HepG2 (cell line): ENCODE data around the gene KTI12. TPM values are rescaled to one million over a fixed set of nuclear protein-coding genes. Genes with fewer than 3 reads are reported as not detected.
"Not testable (repeated sequence)": the region's sequence is repeated elsewhere in the genome, so short reads cannot be mapped to it uniquely, and the experiment has no call there.

ENCODE experiments used
- ATAC-seq: fragments of 200-7000 bp; cut with Tn5 transposase; 3 replicates; pipeline ENCODE4 v1.9.1; 2020; ENCODE audit warnings: mild to moderate bottlenecking, moderate library complexity
- BruUV-seq: library from RNA; stranded (reverse); fragments of 400-500 nt; replicated peaks from 2 replicates; lab custom pipeline; 2021; lab: Mats Ljungman, UMichigan
- CTCF ChIA-PET: fragments of 300-600 bp; formaldehyde crosslinking; extraction: SDS; loops from one replicate; lab custom pipeline; 2021; ENCODE audit warnings: low total read pairs, inconsistent platforms, low intra/inter-chr PET ratio; lab: Yijun Ruan, JAX
- POLR2A ChIA-PET: fragments of 350-600 bp; sonication (Branson Sonifier 250); formaldehyde crosslinking; loops from one replicate; lab custom pipeline; 2020; ENCODE audit warnings: antibody characterized with exemption, inconsistent platforms; lab: Yijun Ruan, JAX
- DNase-seq: peaks from one replicate; pipeline ENCODE4 v3.0.0-alpha.2; 2015; ENCODE audit warnings: low spot score
- FAIRE-seq: peaks from 3 replicates; lab custom pipeline; 2011; peaks lifted over from hg19 to GRCh38; lab: Jason Lieb, UNC
- H2AFZ ChIP-seq: one replicate; pipeline ENCODE4 v1.6.1; 2011; ENCODE audit warnings: low read length, inconsistent platforms
- H3K27ac ChIP-seq: fragments of 300-600 bp; 3 replicates; pipeline ENCODE4 v1.8.0; 2011; ENCODE audit warnings: mixed run types, mild to moderate bottlenecking, mixed read lengths, low read length, inconsistent platforms; ENCODE audit not compliant: insufficient read depth; ENCODE audit errors: extremely low read length
- H3K27me3 ChIP-seq, 2 experiments: fragments of 200-600 bp in 1 of 2; 2 replicates in 1 of 2; 3 replicates in 1 of 2; pipeline versions ENCODE4 v1.6.0 to v1.8.0; 2011; ENCODE audit warnings: low read length in 2 of 2, mild to moderate bottlenecking in 2 of 2, moderate library complexity in 2 of 2, inconsistent platforms in 1 of 2; ENCODE audit not compliant: insufficient read depth in 2 of 2, control insufficient read depth in 1 of 2
- H3K36me3 ChIP-seq, 2 experiments: fragments of 200-600 bp in 1 of 2; replicated peaks in 1 of 2; 2 replicates in 1 of 2; 3 replicates in 1 of 2; pipeline versions ENCODE4 v1.5.1 to v1.8.0; 2011; ENCODE audit warnings: low read length in 2 of 2, inconsistent platforms in 1 of 2; ENCODE audit not compliant: insufficient read depth in 2 of 2, control insufficient read depth in 1 of 2
- H3K4me1 ChIP-seq: 2 replicates; pipeline ENCODE4 v1.5.1; 2012; ENCODE audit warnings: low read length, inconsistent platforms; ENCODE audit not compliant: insufficient read depth
- H3K4me2 ChIP-seq: 2 replicates; pipeline ENCODE4 v1.6.0; 2011; ENCODE audit warnings: low read depth, low read length, inconsistent platforms
- H3K4me3 ChIP-seq, 3 experiments: fragments of 200-600 bp in 1 of 3; sonication (generic), shearing (Covaris generic) in 1 of 3; replicated peaks in 1 of 3; 2 replicates each; pipeline ENCODE4 v1.5.1; 2011 to 2016; ENCODE audit warnings: low read length in 3 of 3, inconsistent platforms in 2 of 3, low read depth in 2 of 3, mild to moderate bottlenecking in 2 of 3, control low read depth in 1 of 3, mixed read lengths in 1 of 3; ENCODE audit not compliant: insufficient read depth in 1 of 3
- H3K79me2 ChIP-seq: one replicate; pipeline ENCODE4 v1.6.1; 2011; ENCODE audit warnings: low read length, inconsistent platforms; ENCODE audit not compliant: insufficient read depth
- H3K9ac ChIP-seq: 2 replicates; pipeline ENCODE4 v1.6.0; 2011; ENCODE audit warnings: mild to moderate bottlenecking, low read depth, low read length, inconsistent platforms; ENCODE audit not compliant: insufficient read depth
- H3K9me3 ChIP-seq: 2 replicates; pipeline ENCODE4 v1.5.1; 2012; ENCODE audit warnings: mild to moderate bottlenecking, low read length
- H4K20me1 ChIP-seq: 2 replicates; pipeline ENCODE4 v1.6.0; 2011; ENCODE audit warnings: inconsistent platforms, mild to moderate bottlenecking, low read length, moderate library complexity; ENCODE audit not compliant: insufficient read depth
- MED8 ChIP-seq: sonication (generic); formaldehyde crosslinking; IDR thresholded peaks from 2 replicates; pipeline ENCODE4 v1.8.1; 2023; ENCODE audit warnings: mild to moderate bottlenecking, missing genetic modification reagents; ENCODE audit not compliant: insufficient replicate concordance
- TRIM24 ChIP-seq: sonication (generic); formaldehyde crosslinking; IDR thresholded peaks from 2 replicates; pipeline ENCODE4 v1.8.0; 2022; ENCODE audit warnings: mild to moderate bottlenecking, missing genetic modification reagents
- ZNF496 ChIP-seq: sonication (generic); formaldehyde crosslinking; IDR thresholded peaks from 2 replicates; pipeline ENCODE4 v1.8.1; 2023; ENCODE audit warnings: mild to moderate bottlenecking, moderate library complexity, missing genetic modification reagents; ENCODE audit not compliant: insufficient replicate concordance
- ZNF557 ChIP-seq: sonication (generic); formaldehyde crosslinking; IDR thresholded peaks from 2 replicates; pipeline ENCODE4 v1.4.0; 2020; ENCODE audit warnings: missing genetic modification reagents
- WGBS: methylation state at CpG from one replicate; pipeline ENCODE4 v1.1.6; 2017; ENCODE audit warnings: low lambda C conversion rate; 5-methylcytosine and 5-hydroxymethylcytosine counted together
- in situ Hi-C: cut with HindIII; loops from 2 replicates; pipeline ENCODE4 v1.10.0; 2017; ENCODE audit warnings: low pct_unique_long_range_greater_than_20kb; ENCODE audit not compliant: extremely low pct_ligation_motif_present
- intact Hi-C: fragments of 100-400 bp; cut with micrococcal nuclease; formaldehyde crosslinking; loops from one replicate; pipeline ENCODE4 v1.10.0; 2022; ENCODE audit not compliant: unreplicated experiment
- polyA plus RNA-seq, 8 experiments: library from polyadenylated mRNA; depleted of rRNA in 3 of 8; stranded (reverse) in 7 of 8; unstranded in 1 of 8; fragments of >200 nt; fragmentation: Illumina TruSeq in 4 of 8; extraction: Trizol in 4 of 8; gene quantifications; 2 replicates each; pipeline versions ENCODE4 v1.2.1 to v1.2.3, GENCODE V29; 2011 to 2016; ENCODE audit warnings: low read depth in 4 of 8, missing spikeins in 1 of 8, mixed read lengths in 1 of 8; ENCODE audit not compliant: insufficient read depth in 1 of 8
- total RNA-seq, 5 experiments: library from RNA; depleted of rRNA; stranded (reverse); fragments of >200 nt; fragmentation: Illumina TruSeq; extraction: Trizol; gene quantifications; 2 replicates each; pipeline ENCODE4 v1.2.3, GENCODE V29; 2016; ENCODE audit warnings: low read depth in 1 of 5

The KTI12 gene
- total and polyA plus RNA-seq, 2 of the 13 experiments (the other 11 are each of a cell fraction or from before 2014, with no cell fraction given), result 7.4 to 10.2 TPM

GRCh38 chr1:52077277-52077676 is 43.7 kb upstream of the KTI12 start:
- intact Hi-C loops, H4K20me1 ChIP-seq, in situ Hi-C loops, H3K27me3 ChIP-seq, BruUV-seq, H3K4me2 ChIP-seq, H3K9ac ChIP-seq, H3K4me3 ChIP-seq, FAIRE-seq, DNase-seq, H3K9me3 ChIP-seq, H2AFZ ChIP-seq, CTCF ChIA-PET, ATAC-seq: not testable (repeated sequence)
- Histone ChIP-seq H3K4me1 (peaks cover 55% of the 10 kb centered on the region), H3K36me3 (peaks cover 10 to 28% of the 10 kb centered on the region in 2 experiments; a peak in 4 of 5 replicates), H3K79me2 (peaks cover 34% of the 10 kb centered on the region), H3K27ac (peak overlapping the region; percentile 21)
- POLR2A ChIA-PET, result interaction anchor here (1.1 kb wide), 1 partner anchor 21 kb away, joined by 3 read pairs; the partner anchor contains the start of gene BTF3L4
- 94% methylated on average over 6 of the region's 6 CpGs for WGBS

GRCh38 chr1:52072291-52072690 is 38.7 kb upstream of the KTI12 start:
- ATAC-seq (no peak), DNase-seq (no peak), FAIRE-seq (no peak)
- 84% methylated on average over 6 of the region's 6 CpGs for WGBS
- in situ Hi-C loops, result no loop called here
- Histone ChIP-seq H3K4me3 (no peak overlapping the region), H3K27ac (no peak overlapping the region), H3K4me2 (no peak overlapping the region), H4K20me1 (peaks cover 8% of the 10 kb centered on the region; the same call in 1 of the 2 replicates), H3K36me3 (peaks cover 7 to 40% of the 10 kb centered on the region in 2 experiments; a peak in 4 of 5 replicates), H3K4me1 (peaks cover 8% of the 10 kb centered on the region), H3K9ac (no peak overlapping the region), H3K9me3 (no peaks in the 10 kb centered on the region), H2AFZ (no peak overlapping the region), H3K27me3 (no peaks in the 10 kb centered on the region), H3K79me2 (peaks cover 41% of the 10 kb centered on the region)
- TF ChIP-seq MED8 (no peak), ZNF496 (CRISPR knock-in tag) (no peak), ZNF557 (CRISPR knock-in tag) (no peak), TRIM24 (no peak)
- intact Hi-C loops, result no loop called here
- POLR2A ChIA-PET, result interaction anchor here (1.4 to 2.7 kb wide), 3 partner anchors 8 to 16 kb away, joined by 4 to 12 read pairs (median 7); partner anchors contain the start of gene BTF3L4
- BruUV-seq, result no TSS peak
- CTCF ChIA-PET, result no interaction called here
